HCT116 (cell line): ENCODE measurements around the gene FZR1. TPM values are rescaled to one million over a fixed set of nuclear protein-coding genes. Genes with fewer than 3 reads are reported as not detected.

Experiments used
- ATAC-seq: fragments of 200-7000 bp; cut with Tn5 transposase; 2 replicates; pipeline ENCODE4 v1.9.1; 2020; ENCODE audit warnings: mild to moderate bottlenecking, moderate library complexity
- BruUV-seq: library from RNA; stranded (reverse); fragments of 400-500 nt; replicated peaks from 2 replicates; lab custom pipeline; 2021; lab: Mats Ljungman, UMichigan
- CTCF ChIA-PET: fragments of 300-600 bp; sonication (Branson Sonifier 250); formaldehyde crosslinking; loops from one replicate; lab custom pipeline; 2021; ENCODE audit warnings: antibody characterized with exemption; lab: Charles Lee
- POLR2A ChIA-PET: fragments of 300-600, 350-600 bp; sonication (Branson Sonifier 250); formaldehyde crosslinking; loops from one replicate; lab custom pipeline; 2021; ENCODE audit warnings: antibody characterized with exemption; lab: Charles Lee
- RAD21 ChIA-PET, 2 experiments: fragments of 300-600 bp; sonication (Branson Sonifier 250); formaldehyde crosslinking; loops; one replicate each; lab custom pipeline; 2023; ENCODE audit warnings: low total read pairs in 2 of 2; ENCODE audit not compliant: uncharacterized antibody in 2 of 2, unreplicated experiment in 2 of 2, low non-redundant PET in 1 of 2; lab: Charles Lee
- DNase-seq: peaks from one replicate; pipeline ENCODE4 v3.0.0-alpha.2; 2010; ENCODE audit warnings: low read depth, low spot score
- H2AFZ ChIP-seq: fragments of 200-600 bp; shearing (Covaris generic), sonication (generic); 2 replicates; pipeline ENCODE4 v1.6.1; 2017; ENCODE audit warnings: low read depth, mixed run types, mixed read lengths, antibody characterized with exemption, low read length; ENCODE audit not compliant: poor library complexity, severe bottlenecking
- H3K27ac ChIP-seq: 2 replicates; pipeline ENCODE4 v1.5.1; 2012; ENCODE audit warnings: low read depth, low read length
- H3K27me3 ChIP-seq: fragments of 200-600 bp; sonication (generic); 2 replicates; pipeline ENCODE4 v1.6.1; 2016; ENCODE audit warnings: mixed run types, low read length, mixed read lengths; ENCODE audit not compliant: insufficient read depth
- H3K36me3 ChIP-seq, 2 experiments: fragments of 200-500 bp in 1 of 2; fragments of 200-600 bp in 1 of 2; sonication (Bioruptor generic) in 1 of 2; sonication (generic) in 1 of 2; 2 replicates each; pipeline versions ENCODE4 v1.5.1 to v1.6.1; 2014 to 2016; ENCODE audit warnings: low read length in 2 of 2, inconsistent platforms in 1 of 2, mixed read lengths in 1 of 2, mixed run types in 1 of 2; ENCODE audit not compliant: insufficient read depth in 2 of 2, control insufficient read depth in 1 of 2
- H3K4me1 ChIP-seq, 2 experiments: fragments of 200-600 bp in 1 of 2; sonication (generic) in 1 of 2; 2 replicates each; pipeline versions ENCODE4 v1.5.1 to v1.6.1; 2012 to 2017; ENCODE audit warnings: low read length in 2 of 2, inconsistent platforms in 1 of 2, mild to moderate bottlenecking in 1 of 2, mixed read lengths in 1 of 2, mixed run types in 1 of 2, moderate library complexity in 1 of 2; ENCODE audit not compliant: insufficient read depth in 2 of 2, control insufficient read depth in 1 of 2
- H3K4me2 ChIP-seq: fragments of 200-600 bp; sonication (generic); 2 replicates; pipeline ENCODE4 v1.6.1; 2017; ENCODE audit warnings: mixed run types, low read length, mixed read lengths
- H3K4me3 ChIP-seq, 2 experiments: fragments of 200-600 bp in 1 of 2; sonication (generic) in 1 of 2; replicated peaks in 1 of 2; 2 replicates each; pipeline ENCODE4 v1.5.1; 2011 to 2016; ENCODE audit warnings: low read length in 2 of 2, control low read depth in 1 of 2, low read depth in 1 of 2, mild to moderate bottlenecking in 1 of 2, mixed read lengths in 1 of 2, mixed run types in 1 of 2
- H3K79me2 ChIP-seq: fragments of 200-600 bp; sonication (generic); 2 replicates; pipeline ENCODE4 v1.6.1; 2017; ENCODE audit warnings: mild to moderate bottlenecking, mixed run types, low read length, moderate library complexity, mixed read lengths; ENCODE audit not compliant: insufficient read depth
- H3K9ac ChIP-seq: fragments of 200-600 bp; sonication (generic); 2 replicates; pipeline ENCODE4 v1.6.1; 2016; ENCODE audit warnings: low read length, mixed read lengths
- H3K9me2 ChIP-seq: fragments of 200-600 bp; sonication (generic), shearing (Covaris generic); 2 replicates; pipeline ENCODE4 v1.6.1; 2017; ENCODE audit warnings: mixed run types, mild to moderate bottlenecking, moderate library complexity; ENCODE audit not compliant: insufficient read depth
- H3K9me3 ChIP-seq, 2 experiments: fragments of 200-500 bp in 1 of 2; fragments of 200-600 bp in 1 of 2; sonication (Bioruptor generic) in 1 of 2; sonication (generic) in 1 of 2; 2 replicates each; pipeline ENCODE4 v1.6.1; 2014 to 2017; ENCODE audit warnings: low read length in 2 of 2, mixed read lengths in 2 of 2, inconsistent platforms in 1 of 2, low read depth in 1 of 2, mild to moderate bottlenecking in 1 of 2, mixed run types in 1 of 2, moderate library complexity in 1 of 2; ENCODE audit not compliant: control insufficient read depth in 1 of 2, insufficient read depth in 1 of 2
- H4K20me1 ChIP-seq: fragments of 200-600 bp; sonication (generic), shearing (Covaris generic); 2 replicates; pipeline ENCODE4 v1.6.1; 2017; ENCODE audit warnings: mixed run types, mild to moderate bottlenecking, moderate library complexity; ENCODE audit not compliant: insufficient read depth
- CBX3 ChIP-seq: IDR thresholded peaks from 2 replicates; pipeline ENCODE4 v1.6.1; 2012; ENCODE audit warnings: low read depth
- EZH2phosphoT487 ChIP-seq: fragments of 200-600 bp; IDR thresholded peaks from 2 replicates; pipeline ENCODE4 v1.6.1; 2018; ENCODE audit warnings: antibody characterized with exemption, borderline replicate concordance
- FOSL1 ChIP-seq: IDR thresholded peaks from 2 replicates; pipeline ENCODE4 v1.6.1; 2012; ENCODE audit warnings: low read depth
- SIN3A ChIP-seq: IDR thresholded peaks from 2 replicates; pipeline ENCODE4 v1.6.1; 2012; ENCODE audit warnings: low read depth
- YY1 ChIP-seq: IDR thresholded peaks from 2 replicates; pipeline ENCODE4 v1.6.1; 2011; ENCODE audit warnings: low read length, low read depth, moderate library complexity, mild to moderate bottlenecking; ENCODE audit not compliant: insufficient replicate concordance; ENCODE audit errors: extremely low read depth
- ZFX ChIP-seq: fragments of 450-650 bp; IDR thresholded peaks from 2 replicates; pipeline ENCODE4 v1.6.1; 2017
- intact Hi-C: fragments of 100-400 bp; cut with micrococcal nuclease; formaldehyde crosslinking; loops from 2 replicates; pipeline ENCODE4 v1.10.0; 2022
- total RNA-seq: library from RNA; stranded (reverse); gene quantifications from one replicate; pipeline ENCODE4 v1.2.1, GENCODE V29; 2021; ENCODE audit not compliant: unreplicated experiment
- TF ChIP-seq, protein P1 (sequence below), 3 experiments: fragments of 200-600 bp in 1 of 3; sonication (generic) in 1 of 3; IDR thresholded peaks in 2 of 3; conservative IDR thresholded peaks in 1 of 3; 2 replicates each; pipeline ENCODE4 v1.5.1; 2012 to 2017; ENCODE audit warnings: low read depth in 2 of 3, low read length in 2 of 3, antibody characterized with exemption in 1 of 3, borderline replicate concordance in 1 of 3, control low read depth in 1 of 3, mild to moderate bottlenecking in 1 of 3, mixed read lengths in 1 of 3, mixed run types in 1 of 3, moderate library complexity in 1 of 3; ENCODE audit not compliant: insufficient read depth in 1 of 3
- TF ChIP-seq, protein P2 (sequence below): IDR thresholded peaks from 2 replicates; pipeline ENCODE4 v1.6.1; 2011; ENCODE audit warnings: mild to moderate bottlenecking, low read length, moderate library complexity; ENCODE audit not compliant: insufficient replicate concordance; ENCODE audit errors: extremely low read depth
- TF ChIP-seq, protein P3 (sequence below): IDR thresholded peaks from 2 replicates; pipeline ENCODE4 v1.6.1; 2012

Gene FZR1
- total RNA-seq, 1 experiment from 2014 or later = 60.3 TPM

DNA sequence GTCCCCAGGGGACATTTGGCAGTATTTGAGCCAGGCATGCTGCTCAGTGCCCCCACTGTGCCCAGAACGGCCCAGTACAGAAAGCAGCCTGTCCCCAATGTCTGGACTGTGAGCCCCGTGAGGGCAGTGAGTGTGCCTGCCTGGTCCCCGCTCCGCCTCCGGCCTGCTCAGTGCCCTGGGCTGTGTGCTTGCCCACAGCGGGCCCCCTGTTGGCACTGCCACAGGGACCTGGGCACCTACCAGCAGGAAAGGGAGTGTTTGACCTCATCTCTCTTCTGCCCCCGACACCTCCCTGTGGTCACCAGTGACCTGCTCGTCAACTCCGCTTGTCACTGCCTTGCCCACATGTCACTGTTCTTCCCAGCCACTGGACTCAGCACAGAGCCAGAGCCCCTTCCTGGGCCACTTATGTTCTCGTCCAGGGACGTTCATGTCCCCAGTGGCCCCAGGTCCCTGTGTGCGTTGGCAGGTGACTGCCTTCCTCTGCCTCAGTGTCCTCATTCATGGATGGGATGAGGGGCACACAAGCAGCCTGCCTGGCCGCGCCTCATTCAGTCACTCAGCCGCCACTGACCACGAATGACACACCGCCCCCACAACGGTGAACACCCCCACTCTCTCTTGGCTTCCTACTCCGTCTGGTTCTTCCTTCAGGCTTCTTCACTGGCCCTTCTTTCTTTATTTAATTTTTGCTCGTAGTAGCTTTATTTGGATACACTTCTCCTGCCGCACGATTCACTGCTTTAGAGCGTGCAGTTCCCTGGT, 2.8 kb downstream of the FZR1 start:
- TF ChIP-seq, protein P1, sequence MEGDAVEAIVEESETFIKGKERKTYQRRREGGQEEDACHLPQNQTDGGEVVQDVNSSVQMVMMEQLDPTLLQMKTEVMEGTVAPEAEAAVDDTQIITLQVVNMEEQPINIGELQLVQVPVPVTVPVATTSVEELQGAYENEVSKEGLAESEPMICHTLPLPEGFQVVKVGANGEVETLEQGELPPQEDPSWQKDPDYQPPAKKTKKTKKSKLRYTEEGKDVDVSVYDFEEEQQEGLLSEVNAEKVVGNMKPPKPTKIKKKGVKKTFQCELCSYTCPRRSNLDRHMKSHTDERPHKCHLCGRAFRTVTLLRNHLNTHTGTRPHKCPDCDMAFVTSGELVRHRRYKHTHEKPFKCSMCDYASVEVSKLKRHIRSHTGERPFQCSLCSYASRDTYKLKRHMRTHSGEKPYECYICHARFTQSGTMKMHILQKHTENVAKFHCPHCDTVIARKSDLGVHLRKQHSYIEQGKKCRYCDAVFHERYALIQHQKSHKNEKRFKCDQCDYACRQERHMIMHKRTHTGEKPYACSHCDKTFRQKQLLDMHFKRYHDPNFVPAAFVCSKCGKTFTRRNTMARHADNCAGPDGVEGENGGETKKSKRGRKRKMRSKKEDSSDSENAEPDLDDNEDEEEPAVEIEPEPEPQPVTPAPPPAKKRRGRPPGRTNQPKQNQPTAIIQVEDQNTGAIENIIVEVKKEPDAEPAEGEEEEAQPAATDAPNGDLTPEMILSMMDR (IDR thresholded peaks at IDR 0.05 in 2 of 3, conservative IDR thresholded peaks at IDR 0.05 in 1 of 3; ENCODE audit: borderline replicate concordance in 1 of 3, insufficient read depth in 1 of 3, low read depth in 2 of 3, low read length in 2 of 3) = no peak
- no peak for TF ChIP-seq ZFX
- TF ChIP-seq YY1 = no peak
- no peak for TF ChIP-seq FOSL1
- no peak for TF ChIP-seq SIN3A
- no peak for TF ChIP-seq EZH2phosphoT487
- TF ChIP-seq, protein P2, sequence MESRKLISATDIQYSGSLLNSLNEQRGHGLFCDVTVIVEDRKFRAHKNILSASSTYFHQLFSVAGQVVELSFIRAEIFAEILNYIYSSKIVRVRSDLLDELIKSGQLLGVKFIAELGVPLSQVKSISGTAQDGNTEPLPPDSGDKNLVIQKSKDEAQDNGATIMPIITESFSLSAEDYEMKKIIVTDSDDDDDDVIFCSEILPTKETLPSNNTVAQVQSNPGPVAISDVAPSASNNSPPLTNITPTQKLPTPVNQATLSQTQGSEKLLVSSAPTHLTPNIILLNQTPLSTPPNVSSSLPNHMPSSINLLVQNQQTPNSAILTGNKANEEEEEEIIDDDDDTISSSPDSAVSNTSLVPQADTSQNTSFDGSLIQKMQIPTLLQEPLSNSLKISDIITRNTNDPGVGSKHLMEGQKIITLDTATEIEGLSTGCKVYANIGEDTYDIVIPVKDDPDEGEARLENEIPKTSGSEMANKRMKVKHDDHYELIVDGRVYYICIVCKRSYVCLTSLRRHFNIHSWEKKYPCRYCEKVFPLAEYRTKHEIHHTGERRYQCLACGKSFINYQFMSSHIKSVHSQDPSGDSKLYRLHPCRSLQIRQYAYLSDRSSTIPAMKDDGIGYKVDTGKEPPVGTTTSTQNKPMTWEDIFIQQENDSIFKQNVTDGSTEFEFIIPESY = no peak
- TF ChIP-seq, protein P3, sequence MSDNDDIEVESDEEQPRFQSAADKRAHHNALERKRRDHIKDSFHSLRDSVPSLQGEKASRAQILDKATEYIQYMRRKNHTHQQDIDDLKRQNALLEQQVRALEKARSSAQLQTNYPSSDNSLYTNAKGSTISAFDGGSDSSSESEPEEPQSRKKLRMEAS = no peak
- no peak for TF ChIP-seq CBX3
- H3K4me1 ChIP-seq = peaks cover 23 to 40% of the 10 kb centered on the region in 2 experiments
- POLR2A ChIA-PET = no interaction called here
- BruUV-seq = no TSS peak
- H3K9me3 ChIP-seq = no peaks in the 10 kb centered on the region
- DNase-seq = no peak
- ATAC-seq = no peak
- peak overlapping the region; percentile 24; the same call in 1 of the 2 replicates for H3K27ac ChIP-seq
- H2AFZ ChIP-seq = no peak overlapping the region
- peak overlapping the region; percentile 25; the same call in 1 of the 2 replicates for H3K4me2 ChIP-seq
- peaks cover 2 to 12% of the 10 kb centered on the region in 2 experiments; a peak in 2 of 4 replicates for H3K36me3 ChIP-seq
- no peaks in the 10 kb centered on the region for H3K9me2 ChIP-seq
- intact Hi-C loops = no loop called here
- peaks cover 77% of the 10 kb centered on the region for H3K79me2 ChIP-seq
- no peak overlapping the region for H3K9ac ChIP-seq
- RAD21 ChIA-PET = no interaction called here
- CTCF ChIA-PET = no interaction called here
- H3K27me3 ChIP-seq = no peaks in the 10 kb centered on the region
- no peaks in the 10 kb centered on the region for H4K20me1 ChIP-seq
- H3K4me3 ChIP-seq = no peak overlapping the region
